ENCODE data around the gene STX19.

The STX19 gene

GRCh38 chr3:94066506-94067500 lies 38.4 kb upstream of the STX19 start:
- peak in 1 of 2 donors; percentile 63 for DNase-seq (ENCODE audit: low read depth in 2 of 2)
- no peak overlapping the region for H3K4me3 ChIP-seq (replicated peaks in 1 of 2; ENCODE audit: low read depth in 2 of 2, low read length in 2 of 2)
- TF ChIP-seq CTCF (IDR thresholded peaks at IDR 0.05; ENCODE audit: low read depth, low read length), result no peak

- TF ChIP-seq CTCF (IDR thresholded peaks at IDR 0.05; ENCODE audit: low read depth, low read length), result no peak
- H3K4me3 ChIP-seq (replicated peaks in 1 of 2; ENCODE audit: low read depth in 2 of 2, low read length in 2 of 2), result no peak overlapping the region
- no peak for DNase-seq (ENCODE audit: low read depth in 2 of 2)
Measured at GRCh38 chr3:94065819-94066480, 37.6 kb upstream of the STX19 start.

- no peak overlapping the region for H3K4me3 ChIP-seq (replicated peaks in 1 of 2; ENCODE audit: low read depth in 2 of 2, low read length in 2 of 2)
- TF ChIP-seq CTCF (IDR thresholded peaks at IDR 0.05; ENCODE audit: low read depth, low read length), result no peak
- no peak for DNase-seq (ENCODE audit: low read depth in 2 of 2)
Measured at GRCh38 chr3:94065122-94065521, 36.7 kb upstream of the STX19 start.

- H3K4me3 ChIP-seq (replicated peaks in 1 of 2; ENCODE audit: low read depth in 2 of 2, low read length in 2 of 2), result no peak overlapping the region
- DNase-seq (ENCODE audit: low read depth in 2 of 2), result no peak
- TF ChIP-seq CTCF (IDR thresholded peaks at IDR 0.05; ENCODE audit: low read depth, low read length), result no peak
Measured at GRCh38 chr3:94064243-94064860, 36.0 kb upstream of the STX19 start.

GRCh38 chr3:94063496-94064119 lies 35.2 kb upstream of the STX19 start:
- TF ChIP-seq CTCF (IDR thresholded peaks at IDR 0.05; ENCODE audit: low read depth, low read length), result no peak
- H3K4me3 ChIP-seq (replicated peaks in 1 of 2; ENCODE audit: low read depth in 2 of 2, low read length in 2 of 2), result peak overlapping the region; percentile 70 to 72
- DNase-seq (ENCODE audit: low read depth in 2 of 2), result no peak
